ENCODE measurements around the gene CTNNA2.

GRCh38 chr2:79512442-79513401 lies at the start of gene CTNNA2:
- TF ChIP-seq, protein P1, sequence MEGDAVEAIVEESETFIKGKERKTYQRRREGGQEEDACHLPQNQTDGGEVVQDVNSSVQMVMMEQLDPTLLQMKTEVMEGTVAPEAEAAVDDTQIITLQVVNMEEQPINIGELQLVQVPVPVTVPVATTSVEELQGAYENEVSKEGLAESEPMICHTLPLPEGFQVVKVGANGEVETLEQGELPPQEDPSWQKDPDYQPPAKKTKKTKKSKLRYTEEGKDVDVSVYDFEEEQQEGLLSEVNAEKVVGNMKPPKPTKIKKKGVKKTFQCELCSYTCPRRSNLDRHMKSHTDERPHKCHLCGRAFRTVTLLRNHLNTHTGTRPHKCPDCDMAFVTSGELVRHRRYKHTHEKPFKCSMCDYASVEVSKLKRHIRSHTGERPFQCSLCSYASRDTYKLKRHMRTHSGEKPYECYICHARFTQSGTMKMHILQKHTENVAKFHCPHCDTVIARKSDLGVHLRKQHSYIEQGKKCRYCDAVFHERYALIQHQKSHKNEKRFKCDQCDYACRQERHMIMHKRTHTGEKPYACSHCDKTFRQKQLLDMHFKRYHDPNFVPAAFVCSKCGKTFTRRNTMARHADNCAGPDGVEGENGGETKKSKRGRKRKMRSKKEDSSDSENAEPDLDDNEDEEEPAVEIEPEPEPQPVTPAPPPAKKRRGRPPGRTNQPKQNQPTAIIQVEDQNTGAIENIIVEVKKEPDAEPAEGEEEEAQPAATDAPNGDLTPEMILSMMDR (conservative IDR thresholded peaks at IDR 0.05 in 1 of 2, IDR thresholded peaks at IDR 0.05 in 1 of 2; ENCODE audit: extremely low read depth in 1 of 2, insufficient read depth in 1 of 2, low read depth in 1 of 2, low read length in 2 of 2): no peak
- TF ChIP-seq EZH2 (IDR thresholded peaks at IDR 0.05; ENCODE audit: borderline replicate concordance, low read length): no peak

Data from mammary epithelial cell (primary cell).